Measurements from ENCODE around the gene INPP5J.
"Not testable (repeated sequence)": the region's sequence is repeated elsewhere in the genome, so short reads cannot be mapped to it uniquely, and the experiment has no call there.

- not testable (repeated sequence) for TF ChIP-seq ETV6 (IDR thresholded peaks at IDR 0.05; ENCODE audit: borderline replicate concordance in 1 of 2, low read depth in 2 of 2, low read length in 1 of 2); ETV6 (CRISPR knock-in tag; IDR thresholded peaks at IDR 0.05; ENCODE audit: borderline replicate concordance); NR3C1 (CRISPR knock-in tag; IDR thresholded peaks at IDR 0.05); ZBTB17 (CRISPR knock-in tag; IDR thresholded peaks at IDR 0.05); POLR2A (conservative IDR thresholded peaks at IDR 0.05); CTCF (IDR thresholded peaks at IDR 0.05 in 2 of 3, conservative IDR thresholded peaks at IDR 0.05 in 1 of 3; ENCODE audit: insufficient read depth in 2 of 3, low read depth in 1 of 3, low read length in 3 of 3); EZH2 (IDR thresholded peaks at IDR 0.05; ENCODE audit: borderline replicate concordance, low read depth, low read length); SRF (CRISPR knock-in tag; IDR thresholded peaks at IDR 0.05); MXI1 (IDR thresholded peaks at IDR 0.05; ENCODE audit: low read depth, low read length); CREB5 (CRISPR knock-in tag; IDR thresholded peaks at IDR 0.05)
These were observed 49.0 kb downstream of the INPP5J start for GRCh38 chr22:31171734-31172133.
